EH (cell line): Measurements from ENCODE around the gene PORCN.

Experiments used
- DNase-seq: peaks from one replicate; pipeline ENCODE4 v3.0.0-alpha.2; 2015; ENCODE audit warnings: low read depth

The PORCN gene

GRCh38 chrX:48508400-48509244 is at the start of gene PORCN:
Gene PORCN, plus strand, starts transcription at chrX:48508992. Its CDS starts 829 bp downstream, at chrX:48509821.
- peak; percentile 73 for DNase-seq

DNA sequence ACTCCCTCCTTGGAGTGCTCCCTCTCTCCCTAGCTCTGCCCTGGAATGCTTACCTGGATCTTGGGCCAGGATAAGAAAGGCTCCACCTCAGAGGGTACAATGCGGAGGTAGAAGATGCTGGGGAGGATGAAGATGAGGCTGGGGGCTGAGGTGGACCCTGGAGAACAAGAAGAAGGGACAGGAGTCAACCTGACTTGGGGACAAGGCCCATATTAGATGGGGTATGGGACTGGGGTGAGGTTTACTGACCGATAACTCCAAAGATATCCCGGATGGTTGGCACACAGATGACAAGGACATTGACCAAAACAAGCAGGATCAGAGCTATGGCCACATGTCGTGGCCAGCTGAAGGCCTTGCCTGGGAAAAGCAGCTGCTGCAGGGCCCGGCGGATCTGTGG is 49.3 kb upstream of the PORCN start:
- no peak for DNase-seq

- DNase-seq = no peak
Measured at GRCh38 chrX:48460031-48460430, 48.8 kb upstream of the PORCN start.

DNA sequence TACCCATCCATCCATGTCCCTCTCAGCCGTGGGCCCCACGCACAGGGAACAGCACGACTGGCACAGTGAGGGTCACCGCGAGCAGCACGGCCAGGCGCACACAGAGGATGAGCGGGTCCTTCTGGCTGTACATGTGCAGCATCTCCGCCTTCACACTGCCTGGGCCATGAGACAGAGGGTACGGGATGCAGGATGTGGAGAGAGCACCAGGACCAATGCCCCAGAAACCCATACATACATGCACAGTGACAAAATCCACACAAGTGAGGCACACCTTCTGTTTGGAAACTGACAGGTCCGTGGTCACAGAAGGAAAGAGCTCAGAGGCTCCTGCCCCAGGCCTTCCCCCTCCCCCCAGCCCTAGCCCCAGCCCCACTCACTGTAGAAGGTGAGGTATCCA is 48.2 kb upstream of the PORCN start:
- no peak for DNase-seq

DNA sequence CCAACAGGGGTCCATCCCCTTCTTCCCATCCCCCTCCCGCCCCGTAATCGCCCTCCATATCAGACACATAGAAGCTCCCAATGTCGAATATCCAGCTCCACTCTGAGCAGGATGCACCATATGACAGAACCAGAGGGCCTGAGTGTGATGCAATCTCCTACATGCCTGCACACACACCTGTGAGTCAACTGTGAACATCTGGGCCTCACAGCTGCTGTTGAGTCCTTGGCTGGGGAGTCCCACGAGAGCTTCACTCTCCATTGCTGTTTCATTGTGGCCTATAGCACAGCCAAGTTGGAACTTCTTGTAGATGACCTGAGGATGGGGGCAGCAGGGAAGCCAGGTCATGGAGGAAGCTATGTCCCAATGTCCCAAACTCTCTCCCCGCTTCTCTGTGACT is 47.0 kb upstream of the PORCN start:
- no peak for DNase-seq

GRCh38 chrX:48465336-48465933 is 43.4 kb upstream of the PORCN start:
- DNase-seq = peak; percentile 90

- DNase-seq = no peak
Measured at GRCh38 chrX:48466696-48467095, 42.1 kb upstream of the PORCN start.

DNA sequence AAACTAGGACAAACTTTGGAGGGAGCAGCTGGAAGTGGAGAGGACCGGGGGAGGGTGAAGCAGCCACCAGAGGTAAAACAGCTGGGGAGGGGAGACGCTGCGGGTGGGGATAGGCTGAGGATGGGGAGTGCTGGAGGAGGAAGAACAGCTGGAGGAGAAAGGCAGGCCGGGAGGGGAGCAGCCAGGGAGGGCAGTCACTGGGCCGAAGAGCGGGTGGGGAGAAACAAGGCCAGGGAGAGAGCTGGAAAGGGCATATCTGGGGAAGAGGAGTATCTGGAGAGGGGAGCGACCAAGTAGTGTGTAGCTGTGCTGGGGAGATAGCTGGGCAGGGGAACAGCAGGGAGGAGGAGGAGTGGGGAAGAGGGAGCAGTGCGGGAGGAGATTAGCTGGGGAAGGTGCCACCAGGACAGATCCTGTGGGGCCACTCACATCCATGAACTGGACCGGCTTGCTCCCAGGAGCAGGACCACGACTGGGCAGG is 41.5 kb upstream of the PORCN start:
- DNase-seq = no peak

GRCh38 chrX:48468247-48468671 is 40.5 kb upstream of the PORCN start:
- no peak for DNase-seq

DNA sequence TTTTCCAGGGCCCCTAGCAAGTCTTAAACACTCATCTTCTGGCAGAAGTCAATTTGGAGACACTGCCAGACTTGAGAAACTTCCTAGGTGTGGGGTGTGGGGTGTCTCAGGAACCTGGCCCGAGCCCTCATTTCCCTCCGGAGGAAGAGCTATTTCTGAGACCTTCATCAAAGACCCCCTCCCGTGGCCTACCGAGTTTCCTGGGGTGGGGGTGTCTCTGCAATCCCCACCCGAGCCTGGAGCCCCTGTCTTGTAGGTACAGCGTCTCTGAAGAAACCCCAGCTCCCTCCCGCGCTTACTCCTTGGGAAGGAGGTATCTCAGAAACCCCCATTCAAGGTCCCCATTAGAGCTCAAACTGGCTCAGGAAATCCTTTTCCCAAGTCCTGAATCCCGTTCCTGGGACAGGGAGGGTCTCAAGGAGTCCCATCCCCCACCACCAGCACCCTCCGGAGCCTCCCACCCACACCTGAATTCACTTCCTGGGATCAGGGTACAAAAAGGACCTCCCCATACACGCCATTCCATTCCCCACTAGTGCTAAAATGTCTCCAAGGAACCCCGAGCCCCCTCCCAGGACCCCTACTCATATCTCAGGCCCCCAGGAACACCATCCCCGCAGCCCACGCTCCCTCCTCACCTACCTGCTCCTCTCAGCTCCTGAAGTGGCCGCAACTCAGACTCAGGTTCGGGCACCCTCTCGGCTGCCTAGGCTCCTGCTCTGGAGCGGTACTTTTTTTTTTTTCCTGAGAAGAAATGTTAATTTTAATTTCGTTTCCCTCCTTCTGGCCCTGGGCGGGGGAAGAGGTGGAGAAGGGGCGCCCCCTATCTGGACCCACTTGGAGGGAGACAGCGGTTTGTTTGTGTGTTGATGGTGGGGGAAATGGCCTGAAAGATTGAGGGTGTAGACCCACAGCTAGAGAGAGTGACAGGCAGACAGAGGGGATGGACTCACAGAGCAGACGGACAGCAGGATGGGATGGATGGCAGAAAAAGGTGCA is 39.8 kb upstream of the PORCN start:
- no peak for DNase-seq

DNA sequence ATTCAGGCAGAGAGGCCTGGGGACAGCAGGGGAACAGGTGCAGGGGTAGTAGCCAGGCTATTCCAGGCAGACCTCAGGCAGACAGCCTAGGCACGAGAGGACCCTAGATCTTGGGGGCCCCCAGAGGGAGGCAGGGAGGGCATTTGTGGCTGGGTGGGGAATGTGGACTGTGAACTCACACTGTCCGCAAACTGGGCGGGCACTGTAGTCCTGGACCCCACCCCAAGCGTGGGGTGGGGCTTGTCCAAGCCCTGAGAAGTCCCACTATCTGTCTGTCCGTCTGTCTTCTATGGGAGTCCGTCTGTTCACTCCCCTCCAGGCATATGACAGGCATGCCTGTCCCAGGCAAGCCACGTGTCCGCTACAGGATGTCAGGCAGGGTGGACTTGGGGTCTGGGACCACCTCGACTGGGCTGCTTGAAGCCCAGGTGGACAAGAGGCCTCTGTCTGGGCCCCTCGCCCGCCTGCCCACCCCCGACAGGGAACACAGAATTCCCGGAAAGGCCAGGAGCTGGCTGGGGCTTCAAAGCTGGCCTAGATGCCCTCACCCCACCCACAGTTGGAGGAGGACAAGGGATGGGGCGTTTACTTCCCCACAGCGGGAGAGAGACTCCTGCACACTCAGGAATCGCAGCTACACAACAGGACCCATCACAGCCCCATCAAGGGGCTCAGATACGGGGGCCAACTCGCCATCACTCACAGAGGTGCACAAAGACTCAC is 38.5 kb upstream of the PORCN start, which contains the start of gene SLC38A5:
Gene SLC38A5 (minus strand): TSS at position 151 of the 723 bp plus-strand sequence. CDS start 2,336 bp downstream, outside the sequence.
- DNase-seq = no peak

DNA sequence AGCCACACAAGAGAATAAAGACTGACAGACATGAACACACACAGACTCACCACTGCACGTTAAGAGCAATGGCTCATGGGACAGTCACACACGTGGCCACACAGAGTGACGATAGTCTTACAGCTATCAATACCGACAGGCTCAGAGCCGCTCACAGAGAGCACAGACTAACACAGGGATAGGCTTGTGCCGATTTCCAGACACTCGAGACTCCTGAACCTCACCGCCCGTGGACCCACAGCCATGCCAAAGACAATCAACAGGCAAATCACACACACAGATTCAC is 38.0 kb upstream of the PORCN start:
- DNase-seq = no peak

- DNase-seq = no peak
Measured at GRCh38 chrX:48471504-48471903, 37.3 kb upstream of the PORCN start.

GRCh38 chrX:48472225-48472624 is 36.6 kb upstream of the PORCN start:
- DNase-seq = no peak

GRCh38 chrX:48472851-48473703 is 35.7 kb upstream of the PORCN start:
- DNase-seq = peak; percentile 14

GRCh38 chrX:48473704-48473990 is 35.1 kb upstream of the PORCN start:
- DNase-seq = no peak

GRCh38 chrX:48474127-48474526 is 34.7 kb upstream of the PORCN start:
- peak; percentile 29 for DNase-seq

- DNase-seq = no peak
Measured at GRCh38 chrX:48474581-48474980, 34.2 kb upstream of the PORCN start.

GRCh38 chrX:48475296-48475695 is 33.5 kb upstream of the PORCN start:
- DNase-seq = peak; percentile 3

DNA sequence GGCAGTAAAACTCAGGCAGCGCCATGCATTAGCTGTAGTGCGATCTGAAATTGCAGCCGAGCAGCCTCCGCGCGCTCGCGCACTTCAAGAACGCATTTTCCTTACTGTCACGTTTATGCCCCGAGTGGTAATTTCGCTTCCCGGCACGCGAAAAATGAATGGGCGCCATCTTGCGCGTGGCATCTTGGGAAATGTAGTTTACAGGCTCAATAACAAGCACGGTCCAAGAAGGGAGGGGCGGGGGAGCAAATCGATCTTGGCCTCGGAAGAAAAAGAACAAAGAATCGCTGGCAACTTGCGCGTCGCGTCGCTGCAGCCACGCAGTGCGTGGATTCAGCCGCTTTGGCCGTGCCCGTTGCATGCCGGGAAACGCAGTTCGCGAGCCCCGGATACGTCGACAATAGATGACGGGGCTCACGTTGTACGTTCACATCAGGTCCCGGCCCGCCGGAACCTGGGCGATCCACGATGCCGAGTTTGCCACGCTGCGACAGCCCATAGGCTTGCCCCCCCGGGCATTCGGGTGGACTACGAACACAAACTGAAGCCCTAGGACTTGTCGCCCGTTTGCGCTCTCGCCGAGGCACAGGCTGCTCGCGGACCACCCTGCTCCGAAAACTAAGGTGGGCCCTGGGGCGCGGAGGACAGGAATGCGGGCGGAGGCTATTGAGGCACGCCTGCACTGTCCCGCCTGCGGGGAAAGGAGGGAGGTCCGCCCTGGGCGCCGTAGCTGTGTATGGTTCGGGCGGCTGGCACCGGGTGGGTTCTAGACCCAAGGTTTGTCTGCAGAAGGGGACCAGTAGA is 32.8 kb upstream of the PORCN start, which contains the start of gene FTSJ1:
Gene FTSJ1 (plus strand): TSS at position 426 of the 804 bp plus-strand sequence. CDS start 1,849 bp downstream, outside the sequence.
- peak; percentile 95 for DNase-seq
